Measurements from ENCODE around the gene SLC23A2.

SLC23A2 gene

GRCh38 chr20:4966826-4967751 lies 34.2 kb downstream of the SLC23A2 start:
- Histone ChIP-seq H3K18ac (ENCODE audit: low read length) (no peak overlapping the region), H4K8ac (ENCODE audit: low read depth, low read length) (no peak overlapping the region), H3K4me1 (ENCODE audit: control insufficient read depth in 2 of 2, insufficient read depth in 1 of 2, low read depth in 1 of 2, low read length in 2 of 2) (peaks cover 0 to 2% of the 10 kb centered on the region in 2 donors), H3K27ac (replicated peaks; ENCODE audit: low read length) (no peak overlapping the region), H3K79me1 (ENCODE audit: low read depth, low read length) (no peaks in the 10 kb centered on the region), H3K9me3 (replicated peaks in 1 of 2; ENCODE audit: control insufficient read depth in 2 of 2, insufficient read depth in 1 of 2, low read depth in 1 of 2, low read length in 2 of 2) (no peaks in the 10 kb centered on the region), H2BK12ac (ENCODE audit: low read length) (no peak overlapping the region), H2BK5ac (ENCODE audit: low read length) (no peak overlapping the region), H2AK5ac (ENCODE audit: low read depth, low read length) (no peak overlapping the region), H3K4me2 (ENCODE audit: insufficient read depth, low read length, poor library complexity, severe bottlenecking) (no peak overlapping the region), H3K27me3 (ENCODE audit: control insufficient read depth in 3 of 3, insufficient read depth in 3 of 3, low read depth in 1 of 3, low read length in 3 of 3) (no peaks in the 10 kb centered on the region), H3K4me3 (ENCODE audit: low read length in 2 of 2) (no peak overlapping the region), H3K23ac (ENCODE audit: low read depth, low read length, poor library complexity) (no peak overlapping the region), H2BK120ac (ENCODE audit: low read depth, low read length) (no peak overlapping the region), H2BK15ac (ENCODE audit: low read length) (no peak overlapping the region), H2AFZ (ENCODE audit: low read length) (no peak overlapping the region), H3K9ac (ENCODE audit: low read depth, low read length, poor library complexity) (no peak overlapping the region), H3K36me3 (replicated peaks in 1 of 2; ENCODE audit: control insufficient read depth in 2 of 2, insufficient read depth in 2 of 2, low read length in 2 of 2) (peaks cover 0 to 18% of the 10 kb centered on the region in 2 donors), H3K4ac (ENCODE audit: low read length) (no peak overlapping the region), H3K14ac (ENCODE audit: low read length) (no peak overlapping the region), H4K91ac (ENCODE audit: low read depth, low read length, poor library complexity) (no peak overlapping the region)
- no CpG with 5 or more reads among the region's 4 CpGs for WGBS, 2 donors (ENCODE audit: extremely low coverage in 2 of 2, insufficient read length in 2 of 2, insufficient replicate concordance in 1 of 2)
- DNase-seq (ENCODE audit: low spot score): no peak

- no peak overlapping the region for H3K27ac ChIP-seq (replicated peaks; ENCODE audit: low read length)
- no peak overlapping the region for H3K23ac ChIP-seq (ENCODE audit: low read depth, low read length, poor library complexity)
- no peak overlapping the region for H4K91ac ChIP-seq (ENCODE audit: low read depth, low read length, poor library complexity)
- H3K79me1 ChIP-seq (ENCODE audit: low read depth, low read length): no peaks in the 10 kb centered on the region
- H2BK12ac ChIP-seq (ENCODE audit: low read length): no peak overlapping the region
- no peak overlapping the region for H2AFZ ChIP-seq (ENCODE audit: low read length)
- no peaks in the 10 kb centered on the region for H3K36me3 ChIP-seq (replicated peaks in 1 of 2; ENCODE audit: control insufficient read depth in 2 of 2, insufficient read depth in 2 of 2, low read length in 2 of 2)
- H3K18ac ChIP-seq (ENCODE audit: low read length): no peak overlapping the region
- WGBS, 2 donors (ENCODE audit: extremely low coverage in 2 of 2, insufficient read length in 2 of 2, insufficient replicate concordance in 1 of 2): no CpG with 5 or more reads among the region's 10 CpGs
- no peak overlapping the region for H2BK5ac ChIP-seq (ENCODE audit: low read length)
- no peak overlapping the region for H3K9ac ChIP-seq (ENCODE audit: low read depth, low read length, poor library complexity)
- peaks cover 0 to 8% of the 10 kb centered on the region in 2 donors for H3K4me1 ChIP-seq (ENCODE audit: control insufficient read depth in 2 of 2, insufficient read depth in 1 of 2, low read depth in 1 of 2, low read length in 2 of 2)
- no peak overlapping the region for H3K4me3 ChIP-seq (ENCODE audit: low read length in 2 of 2)
- no peak overlapping the region for H3K4me2 ChIP-seq (ENCODE audit: insufficient read depth, low read length, poor library complexity, severe bottlenecking)
- no peaks in the 10 kb centered on the region for H3K9me3 ChIP-seq (replicated peaks in 1 of 2; ENCODE audit: control insufficient read depth in 2 of 2, insufficient read depth in 1 of 2, low read depth in 1 of 2, low read length in 2 of 2)
- no peak overlapping the region for H2AK5ac ChIP-seq (ENCODE audit: low read depth, low read length)
- no peak overlapping the region for H3K14ac ChIP-seq (ENCODE audit: low read length)
- no peak for DNase-seq (ENCODE audit: low spot score)
- H2BK120ac ChIP-seq (ENCODE audit: low read depth, low read length): no peak overlapping the region
- H4K8ac ChIP-seq (ENCODE audit: low read depth, low read length): no peak overlapping the region
- H3K4ac ChIP-seq (ENCODE audit: low read length): no peak overlapping the region
- H2BK15ac ChIP-seq (ENCODE audit: low read length): no peak overlapping the region
- H3K27me3 ChIP-seq (ENCODE audit: control insufficient read depth in 3 of 3, insufficient read depth in 3 of 3, low read depth in 1 of 3, low read length in 3 of 3): no peaks in the 10 kb centered on the region
Observed at GRCh38 chr20:4962241-4962855, 39.0 kb downstream of the SLC23A2 start.

- Histone ChIP-seq H2BK120ac (ENCODE audit: low read depth, low read length) (no peak overlapping the region), H3K9me3 (replicated peaks in 1 of 2; ENCODE audit: control insufficient read depth in 2 of 2, insufficient read depth in 1 of 2, low read depth in 1 of 2, low read length in 2 of 2) (no peaks in the 10 kb centered on the region), H3K79me1 (ENCODE audit: low read depth, low read length) (no peaks in the 10 kb centered on the region), H3K27me3 (ENCODE audit: control insufficient read depth in 3 of 3, insufficient read depth in 3 of 3, low read depth in 1 of 3, low read length in 3 of 3) (no peaks in the 10 kb centered on the region), H3K23ac (ENCODE audit: low read depth, low read length, poor library complexity) (no peak overlapping the region), H3K27ac (replicated peaks; ENCODE audit: low read length) (no peak overlapping the region), H3K14ac (ENCODE audit: low read length) (no peak overlapping the region), H2BK15ac (ENCODE audit: low read length) (no peak overlapping the region), H3K4ac (ENCODE audit: low read length) (no peak overlapping the region), H4K91ac (ENCODE audit: low read depth, low read length, poor library complexity) (no peak overlapping the region), H3K18ac (ENCODE audit: low read length) (no peak overlapping the region), H3K4me3 (ENCODE audit: low read length in 2 of 2) (no peak overlapping the region), H4K8ac (ENCODE audit: low read depth, low read length) (no peak overlapping the region), H2BK12ac (ENCODE audit: low read length) (no peak overlapping the region), H3K9ac (ENCODE audit: low read depth, low read length, poor library complexity) (no peak overlapping the region), H2BK5ac (ENCODE audit: low read length) (no peak overlapping the region), H3K36me3 (replicated peaks in 1 of 2; ENCODE audit: control insufficient read depth in 2 of 2, insufficient read depth in 2 of 2, low read length in 2 of 2) (no peaks in the 10 kb centered on the region), H2AFZ (ENCODE audit: low read length) (no peak overlapping the region), H3K4me2 (ENCODE audit: insufficient read depth, low read length, poor library complexity, severe bottlenecking) (no peak overlapping the region), H3K4me1 (ENCODE audit: control insufficient read depth in 2 of 2, insufficient read depth in 1 of 2, low read depth in 1 of 2, low read length in 2 of 2) (peaks cover 0 to 8% of the 10 kb centered on the region in 2 donors), H2AK5ac (ENCODE audit: low read depth, low read length) (no peak overlapping the region)
- no peak for DNase-seq (ENCODE audit: low spot score)
- WGBS, 2 donors (ENCODE audit: extremely low coverage in 2 of 2, insufficient read length in 2 of 2, insufficient replicate concordance in 1 of 2): 100% methylated on average over 1 of the region's 4 CpGs; no CpG with 5 or more reads in 1 of the 2 donors
Observed at GRCh38 chr20:4961746-4962145, 39.6 kb downstream of the SLC23A2 start.

GRCh38 chr20:4959592-4959991 lies 41.7 kb downstream of the SLC23A2 start:
- no peak for DNase-seq (ENCODE audit: low spot score)
- H2BK15ac ChIP-seq (ENCODE audit: low read length): no peak overlapping the region
- no peak overlapping the region for H2BK120ac ChIP-seq (ENCODE audit: low read depth, low read length)
- H4K8ac ChIP-seq (ENCODE audit: low read depth, low read length): no peak overlapping the region
- H3K4me2 ChIP-seq (ENCODE audit: insufficient read depth, low read length, poor library complexity, severe bottlenecking): no peak overlapping the region
- H3K23ac ChIP-seq (ENCODE audit: low read depth, low read length, poor library complexity): no peak overlapping the region
- H4K91ac ChIP-seq (ENCODE audit: low read depth, low read length, poor library complexity): no peak overlapping the region
- H3K4me1 ChIP-seq (ENCODE audit: control insufficient read depth in 2 of 2, insufficient read depth in 1 of 2, low read depth in 1 of 2, low read length in 2 of 2): peaks cover 0 to 8% of the 10 kb centered on the region in 2 donors
- H2AK5ac ChIP-seq (ENCODE audit: low read depth, low read length): no peak overlapping the region
- no peak overlapping the region for H3K18ac ChIP-seq (ENCODE audit: low read length)
- WGBS, 2 donors (ENCODE audit: extremely low coverage in 2 of 2, insufficient read length in 2 of 2, insufficient replicate concordance in 1 of 2): no CpG with 5 or more reads among the region's 7 CpGs
- no peaks in the 10 kb centered on the region for H3K79me1 ChIP-seq (ENCODE audit: low read depth, low read length)
- no peaks in the 10 kb centered on the region for H3K9me3 ChIP-seq (replicated peaks in 1 of 2; ENCODE audit: control insufficient read depth in 2 of 2, insufficient read depth in 1 of 2, low read depth in 1 of 2, low read length in 2 of 2)
- H3K14ac ChIP-seq (ENCODE audit: low read length): no peak overlapping the region
- H3K4me3 ChIP-seq (ENCODE audit: low read length in 2 of 2): no peak overlapping the region
- H3K4ac ChIP-seq (ENCODE audit: low read length): no peak overlapping the region
- H3K27ac ChIP-seq (replicated peaks; ENCODE audit: low read length): no peak overlapping the region
- H2BK12ac ChIP-seq (ENCODE audit: low read length): no peak overlapping the region
- no peak overlapping the region for H2AFZ ChIP-seq (ENCODE audit: low read length)
- H2BK5ac ChIP-seq (ENCODE audit: low read length): no peak overlapping the region
- no peaks in the 10 kb centered on the region for H3K27me3 ChIP-seq (ENCODE audit: control insufficient read depth in 3 of 3, insufficient read depth in 3 of 3, low read depth in 1 of 3, low read length in 3 of 3)
- no peaks in the 10 kb centered on the region for H3K36me3 ChIP-seq (replicated peaks in 1 of 2; ENCODE audit: control insufficient read depth in 2 of 2, insufficient read depth in 2 of 2, low read length in 2 of 2)
- H3K9ac ChIP-seq (ENCODE audit: low read depth, low read length, poor library complexity): no peak overlapping the region

All from neuronal stem cell (in vitro differentiated cells).